ENCODE data around the gene GRK6. TPM values are rescaled to one million over a fixed set of nuclear protein-coding genes. Genes with fewer than 3 reads are reported as not detected.

GRK6 gene
- total RNA-seq, 1 donor from 2014 or later: 30.1 TPM

DNA sequence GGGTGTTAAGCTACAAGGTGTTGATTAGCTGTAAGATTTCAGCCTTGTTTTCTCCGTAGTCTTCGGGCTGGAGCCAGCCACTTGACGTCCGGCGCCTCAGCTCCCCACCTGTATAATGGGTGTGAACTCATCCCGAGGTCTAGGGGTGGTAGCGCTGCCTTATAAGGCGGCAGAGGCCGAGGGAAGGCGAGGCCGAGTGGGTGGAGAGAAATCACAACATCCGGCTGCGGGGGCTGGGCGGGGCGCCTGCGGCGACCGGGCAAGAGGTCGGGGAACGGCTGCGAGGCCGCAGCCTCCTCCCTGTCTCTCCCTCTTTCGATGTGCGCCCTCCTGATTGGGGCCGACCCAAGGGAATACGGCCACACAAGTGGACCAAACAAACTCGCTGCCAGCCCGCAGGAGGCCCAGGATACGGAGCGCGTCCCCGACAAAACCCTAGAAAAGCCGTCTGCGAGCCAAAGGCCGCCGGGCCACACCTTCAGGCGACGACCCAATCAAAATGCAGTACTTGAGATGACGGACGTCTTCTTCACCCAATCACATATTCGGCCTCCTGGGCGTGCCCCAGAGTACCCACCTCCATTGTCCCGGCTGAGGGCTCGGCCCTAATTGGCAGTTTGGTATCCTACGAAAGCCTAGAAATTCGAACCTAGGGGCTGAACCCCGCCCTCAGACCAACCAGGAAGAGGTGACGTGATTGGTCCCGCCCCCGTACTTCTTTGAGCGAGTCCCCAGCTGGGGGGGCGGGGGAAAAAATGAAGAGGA lies 493 bp upstream of the GRK6 start:
- DNase-seq (ENCODE audit: low spot score): peak; percentile 99

DNA sequence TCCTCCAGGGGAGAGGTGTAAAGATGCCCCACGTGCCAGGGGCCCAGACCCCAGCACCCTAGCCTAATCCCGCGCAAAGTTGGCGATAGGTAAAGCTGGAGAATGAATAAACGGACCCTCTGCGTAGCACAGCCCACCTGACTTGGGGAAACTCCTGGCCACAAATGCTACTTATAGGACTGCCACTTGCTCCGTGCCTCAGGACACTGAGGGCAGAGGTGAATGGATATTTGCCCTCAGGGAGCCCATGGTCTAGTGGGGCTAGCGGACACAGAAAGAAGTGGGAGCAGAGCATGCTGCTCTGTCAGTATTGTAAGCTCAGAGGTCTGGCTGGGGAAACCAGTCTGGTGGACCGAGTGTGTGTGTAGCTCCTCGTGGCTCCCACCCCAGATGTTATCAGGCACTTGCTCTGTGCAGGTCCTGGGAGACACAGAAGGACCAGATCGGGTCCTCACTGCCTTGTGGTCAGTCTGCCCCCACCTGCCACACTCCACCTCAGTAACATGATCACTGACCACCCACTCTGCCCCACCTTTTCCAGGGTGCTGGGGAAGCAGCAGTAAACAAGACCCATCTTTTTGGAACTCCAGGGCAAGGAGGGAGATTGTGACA lies 841 bp downstream of the GRK6 start:
- no peak for DNase-seq (ENCODE audit: low spot score)

DNA sequence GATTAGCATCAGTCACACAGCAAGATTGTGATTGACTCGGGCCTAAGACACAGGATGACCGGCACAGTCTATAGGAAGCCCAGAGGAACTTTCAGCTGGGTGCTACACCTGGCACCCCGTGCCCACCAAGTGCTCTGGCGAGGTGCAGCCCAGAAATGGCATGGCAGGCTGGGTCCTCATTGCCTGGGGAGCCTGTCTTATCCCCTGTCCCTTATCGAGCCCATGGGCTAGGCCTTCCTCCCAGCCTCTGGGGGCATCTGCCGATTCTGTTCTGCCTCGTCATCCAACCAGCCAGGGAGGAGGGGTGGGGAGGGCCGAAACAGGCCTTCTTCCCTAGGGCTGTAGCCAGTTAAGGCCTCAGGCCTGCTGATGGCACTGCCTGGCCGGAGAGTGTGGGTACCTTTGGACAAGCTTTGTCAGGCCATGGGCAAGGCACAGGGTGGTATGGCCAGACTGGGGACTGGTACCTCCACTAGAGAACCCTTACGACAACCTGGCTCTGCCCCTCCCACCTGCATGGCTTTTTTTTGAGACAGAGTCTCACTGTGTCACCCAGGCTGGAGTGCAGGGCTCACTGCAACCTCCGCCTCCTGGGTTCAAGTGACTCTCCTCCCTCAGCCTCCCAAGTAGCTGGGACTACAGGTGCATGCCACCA lies 1.6 kb downstream of the GRK6 start:
- no peak for DNase-seq (ENCODE audit: low spot score)

DNA sequence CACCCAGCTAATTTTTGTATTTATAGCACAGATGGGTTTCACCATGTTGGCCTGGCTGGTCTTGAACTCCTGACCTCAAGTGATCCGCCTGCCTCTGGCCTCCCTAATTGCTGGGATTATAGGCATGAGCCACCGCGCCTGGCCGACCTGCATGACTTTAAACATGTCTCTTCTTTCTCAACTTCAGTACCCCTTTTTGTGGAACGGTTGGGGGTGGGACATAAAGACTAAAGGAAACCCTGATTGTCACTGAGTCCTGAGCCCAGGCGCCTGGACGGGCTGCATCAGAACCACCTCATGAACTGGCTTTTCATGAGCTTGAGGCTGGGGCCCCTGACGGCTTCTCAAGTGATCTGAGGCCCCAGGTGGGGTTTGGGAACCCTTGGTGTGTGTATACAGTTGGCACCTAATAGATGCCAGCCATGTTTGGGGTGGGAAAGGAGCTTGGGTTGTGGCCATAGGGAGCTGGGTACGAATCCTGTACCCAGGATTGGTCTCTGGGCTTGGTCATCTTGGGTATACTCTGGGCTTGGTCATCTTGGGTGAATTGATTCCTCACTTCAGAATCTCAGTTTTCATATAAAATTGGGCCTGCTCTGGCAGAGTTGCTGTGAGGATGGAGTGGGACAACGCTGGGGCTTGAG lies 2.2 kb downstream of the GRK6 start:
- DNase-seq (ENCODE audit: low spot score): no peak

DNA sequence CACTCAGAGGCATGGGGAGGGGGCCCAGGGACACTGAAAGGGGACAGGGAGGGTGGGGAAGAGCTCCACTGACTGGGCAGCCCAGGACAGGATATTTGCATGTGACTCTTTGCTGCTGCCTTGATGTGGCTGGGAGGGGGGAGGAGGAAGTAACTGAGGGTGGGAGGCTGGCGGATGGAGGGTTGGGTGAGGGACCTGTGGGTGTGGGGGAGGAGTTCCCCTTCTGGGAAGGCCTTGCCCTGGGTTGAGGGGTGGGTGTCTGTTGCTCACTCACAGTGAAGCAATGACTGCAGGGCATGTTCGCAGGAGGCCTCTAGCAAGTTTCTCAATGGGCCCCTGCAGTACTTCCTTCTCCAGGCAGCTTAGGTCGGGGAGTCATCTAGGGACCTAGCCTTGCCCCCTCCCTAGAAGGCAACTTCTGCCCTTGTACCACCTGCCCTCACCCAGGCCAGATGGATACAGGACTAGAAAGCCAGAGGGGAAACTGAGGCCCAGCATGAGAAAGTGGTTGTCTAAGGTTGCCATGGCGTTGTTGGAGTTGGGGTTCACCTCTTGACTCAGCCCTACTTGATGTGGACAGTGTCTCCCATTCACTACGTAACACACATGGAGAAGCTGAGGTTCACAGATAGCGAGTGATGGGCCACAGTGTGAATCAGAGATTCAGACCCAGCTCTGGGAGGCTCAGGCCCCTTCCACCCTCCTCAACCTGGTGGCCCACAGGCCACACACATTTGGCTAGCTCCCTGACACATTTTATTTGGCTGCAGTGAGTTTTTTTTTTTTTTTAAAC lies 3.0 kb downstream of the GRK6 start:
- DNase-seq (ENCODE audit: low spot score): no peak

DNA sequence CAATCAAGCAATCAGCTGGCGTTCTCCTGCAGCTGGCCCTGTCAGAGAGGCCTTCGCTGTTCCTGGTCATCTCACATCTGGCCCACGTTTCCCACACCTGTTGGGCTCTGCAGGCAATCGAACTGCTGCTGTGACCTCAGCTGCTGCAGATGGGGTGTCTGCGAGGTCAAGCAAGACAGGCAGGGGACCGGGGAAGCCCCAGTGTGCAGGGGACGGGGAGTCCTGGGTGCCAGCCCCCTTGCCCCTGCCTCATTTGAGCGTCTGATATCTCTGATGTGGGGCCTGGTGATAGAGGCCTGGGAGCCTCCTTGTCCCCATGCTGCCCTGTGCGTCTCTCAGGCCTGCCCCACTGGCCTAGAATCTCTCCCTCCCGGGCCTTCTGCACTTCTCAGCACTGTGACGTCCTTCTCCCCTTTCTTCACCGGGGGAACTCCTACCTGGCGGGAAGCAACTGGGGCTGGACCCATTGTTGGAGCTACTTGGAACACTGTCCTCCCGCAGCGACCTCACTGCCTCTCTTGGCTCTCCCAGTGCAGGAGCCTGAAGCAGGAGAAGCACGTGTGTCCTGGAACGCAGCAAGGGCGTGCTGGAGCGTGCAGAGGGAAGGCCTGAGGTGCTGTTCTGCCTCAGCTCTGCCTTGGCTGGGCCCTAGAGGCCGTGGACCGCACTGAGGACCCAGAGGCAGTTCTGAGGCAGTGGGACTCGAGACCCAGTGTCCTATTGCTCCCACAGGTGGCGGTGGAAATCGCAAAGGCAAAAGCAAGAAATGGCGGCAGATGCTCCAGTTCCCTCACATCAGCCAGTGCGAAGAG lies 3.9 kb downstream of the GRK6 start:
- DNase-seq (ENCODE audit: low spot score): no peak

DNA sequence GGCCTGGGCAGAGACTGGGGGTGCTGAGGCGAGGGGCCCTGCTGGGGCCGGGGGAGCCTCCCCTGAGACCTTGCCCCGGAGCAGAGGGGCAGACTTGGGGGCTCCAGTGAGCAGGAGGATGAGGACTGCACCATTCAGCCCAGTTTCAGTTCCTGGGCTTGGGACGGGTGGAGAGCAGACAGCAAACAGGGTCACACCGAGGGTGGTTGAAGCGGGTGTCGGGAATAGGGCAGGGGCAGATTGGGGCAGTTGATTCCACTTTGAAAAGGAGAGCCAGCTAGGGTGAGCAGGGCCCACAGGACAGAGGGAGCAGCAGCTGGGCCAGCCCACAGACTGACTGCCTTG lies 4.5 kb downstream of the GRK6 start:
- DNase-seq (ENCODE audit: low spot score): no peak

DNA sequence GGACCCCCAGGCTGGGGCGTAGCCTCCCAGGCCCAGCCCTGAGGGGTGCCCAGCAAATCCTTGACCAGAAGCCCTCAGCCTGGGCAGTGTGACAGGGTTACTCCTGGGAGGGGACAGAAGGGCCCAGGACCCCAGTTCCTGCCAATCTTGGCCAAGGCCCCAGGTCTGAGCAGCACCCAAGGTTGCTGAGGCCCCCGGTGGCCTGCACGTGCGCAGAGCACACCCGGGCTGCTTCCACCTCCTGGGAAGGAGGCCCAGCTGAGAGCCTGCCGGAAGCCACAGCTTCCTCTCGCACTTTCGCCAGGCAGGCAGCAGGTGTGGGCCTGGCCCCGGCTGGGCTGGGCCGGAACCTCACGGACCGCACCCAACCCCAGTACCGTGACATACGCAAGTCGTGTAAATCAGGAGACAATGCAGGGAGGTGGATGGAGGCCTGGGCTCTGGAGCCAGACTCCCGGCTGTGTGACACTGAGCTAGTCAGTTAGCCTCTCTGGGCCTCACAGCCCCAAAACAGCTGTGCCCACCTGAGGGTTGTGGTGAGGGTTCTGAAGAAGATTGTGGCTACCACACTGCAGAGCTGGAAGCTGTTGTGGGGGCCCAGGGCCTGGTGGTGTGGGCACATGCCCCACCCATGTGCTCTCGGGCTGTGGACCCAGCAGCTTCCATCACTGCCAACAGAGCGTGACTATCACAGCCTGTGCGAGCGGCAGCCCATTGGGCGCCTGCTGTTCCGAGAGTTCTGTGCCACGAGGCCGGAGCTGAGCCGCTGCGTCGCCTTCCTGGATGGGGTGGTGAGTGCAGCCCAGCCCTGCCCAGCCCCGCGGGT lies 5.1 kb downstream of the GRK6 start:
- DNase-seq (ENCODE audit: low spot score): no peak

DNA sequence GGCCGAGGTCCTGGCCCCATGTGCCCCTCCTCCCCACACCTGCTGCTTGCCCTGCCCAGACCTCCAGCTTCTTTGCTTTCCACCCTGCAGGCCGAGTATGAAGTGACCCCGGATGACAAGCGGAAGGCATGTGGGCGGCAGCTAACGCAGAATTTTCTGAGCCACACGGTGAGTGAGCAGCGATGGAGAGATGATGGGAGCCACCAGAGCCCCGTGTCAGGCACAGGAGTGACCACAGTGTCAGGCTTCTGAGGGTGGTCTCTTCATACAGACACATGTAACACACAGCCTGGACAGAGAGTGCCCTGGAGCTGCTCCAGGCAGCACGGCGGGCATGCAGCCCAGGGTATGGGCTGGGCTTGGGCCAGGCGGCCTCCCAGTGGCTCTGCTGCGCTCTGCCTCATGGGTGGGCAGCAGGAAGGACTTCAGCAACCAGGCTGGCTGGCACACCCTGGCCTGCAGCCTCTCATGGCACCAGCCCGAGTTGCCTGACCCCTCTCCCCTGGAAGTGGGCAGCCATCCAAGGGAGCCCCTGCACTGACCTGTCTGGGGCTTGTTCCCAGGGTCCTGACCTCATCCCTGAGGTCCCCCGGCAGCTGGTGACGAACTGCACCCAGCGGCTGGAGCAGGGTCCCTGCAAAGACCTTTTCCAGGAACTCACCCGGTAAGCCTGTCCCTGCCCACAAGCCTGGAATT lies 5.8 kb downstream of the GRK6 start:
- no peak for DNase-seq (ENCODE audit: low spot score)

DNA sequence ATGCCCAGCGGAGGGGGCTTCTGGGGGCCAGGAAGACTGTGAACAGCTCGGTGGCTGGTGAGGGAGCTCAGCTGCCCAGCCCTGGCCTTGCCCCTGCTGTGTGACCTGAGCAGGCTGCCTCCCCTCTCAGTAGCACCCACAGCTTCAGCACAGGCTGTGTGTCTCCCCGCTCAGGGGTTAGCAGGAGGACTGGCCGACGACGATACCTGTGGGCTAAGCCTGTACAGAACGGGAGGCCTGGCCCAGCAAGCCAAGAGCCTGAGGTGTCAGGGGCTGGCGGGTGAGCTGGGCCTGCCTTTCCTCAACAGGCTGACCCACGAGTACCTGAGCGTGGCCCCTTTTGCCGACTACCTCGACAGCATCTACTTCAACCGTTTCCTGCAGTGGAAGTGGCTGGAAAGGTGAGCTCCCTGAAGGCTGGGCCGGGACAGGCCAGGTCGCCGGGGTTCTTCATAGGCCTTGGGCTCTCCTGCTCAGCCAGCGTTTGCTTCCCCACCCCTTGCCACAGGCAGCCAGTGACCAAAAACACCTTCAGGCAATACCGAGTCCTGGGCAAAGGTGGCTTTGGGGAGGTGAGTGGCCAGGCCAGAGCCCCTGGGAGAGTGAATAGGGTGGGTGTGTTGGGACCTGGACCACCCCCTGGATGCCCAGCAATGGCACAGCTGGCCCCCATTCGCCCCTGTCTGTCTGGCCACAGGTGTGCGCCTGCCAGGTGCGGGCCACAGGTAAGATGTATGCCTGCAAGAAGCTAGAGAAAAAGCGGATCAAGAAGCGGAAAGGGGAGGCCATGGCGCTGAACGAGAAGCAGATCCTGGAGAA lies 6.6 kb downstream of the GRK6 start:
- DNase-seq (ENCODE audit: low spot score): no peak

DNA sequence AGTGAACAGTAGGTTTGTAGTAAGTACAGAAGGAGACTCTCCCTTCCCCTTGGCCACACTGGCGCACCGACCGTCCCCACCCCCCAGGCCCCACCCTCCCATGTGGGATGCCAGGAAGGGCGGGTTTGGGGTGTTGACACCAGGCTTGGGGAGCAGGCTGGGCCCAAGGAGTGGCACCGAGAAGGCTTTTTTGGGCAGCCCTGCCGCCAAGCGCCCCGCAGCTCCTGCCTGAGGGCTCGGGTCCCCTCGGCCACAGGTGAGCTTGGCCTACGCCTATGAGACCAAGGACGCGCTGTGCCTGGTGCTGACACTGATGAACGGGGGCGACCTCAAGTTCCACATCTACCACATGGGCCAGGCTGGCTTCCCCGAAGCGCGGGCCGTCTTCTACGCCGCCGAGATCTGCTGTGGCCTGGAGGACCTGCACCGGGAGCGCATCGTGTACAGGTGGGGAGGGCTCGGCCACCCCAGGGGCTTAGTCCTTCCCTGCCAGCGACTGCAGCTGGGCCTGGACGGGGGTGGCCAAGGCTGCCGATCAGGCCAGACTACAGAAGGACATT lies 7.3 kb downstream of the GRK6 start:
- DNase-seq (ENCODE audit: low spot score): no peak

DNA sequence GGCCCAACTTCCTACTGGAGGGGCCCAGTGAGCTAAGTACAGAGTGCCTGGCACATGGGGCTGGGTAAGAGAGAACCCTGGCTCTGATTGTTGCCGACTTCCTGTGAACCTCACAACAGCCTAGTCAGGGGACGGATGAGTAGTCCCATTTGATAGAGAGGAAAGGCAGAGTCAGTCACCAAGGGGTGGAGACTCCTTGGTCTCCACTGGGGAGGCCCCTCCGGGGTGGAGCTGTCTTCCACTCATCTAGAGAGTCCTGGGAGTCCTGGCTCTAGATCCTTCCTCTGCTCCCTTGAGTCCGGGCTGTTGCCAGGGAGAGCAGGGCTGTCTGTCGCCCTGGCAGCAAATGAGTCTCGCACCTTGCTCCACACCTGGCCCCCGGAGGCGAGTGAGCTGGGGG lies 8.0 kb downstream of the GRK6 start:
- DNase-seq (ENCODE audit: low spot score): no peak

DNA sequence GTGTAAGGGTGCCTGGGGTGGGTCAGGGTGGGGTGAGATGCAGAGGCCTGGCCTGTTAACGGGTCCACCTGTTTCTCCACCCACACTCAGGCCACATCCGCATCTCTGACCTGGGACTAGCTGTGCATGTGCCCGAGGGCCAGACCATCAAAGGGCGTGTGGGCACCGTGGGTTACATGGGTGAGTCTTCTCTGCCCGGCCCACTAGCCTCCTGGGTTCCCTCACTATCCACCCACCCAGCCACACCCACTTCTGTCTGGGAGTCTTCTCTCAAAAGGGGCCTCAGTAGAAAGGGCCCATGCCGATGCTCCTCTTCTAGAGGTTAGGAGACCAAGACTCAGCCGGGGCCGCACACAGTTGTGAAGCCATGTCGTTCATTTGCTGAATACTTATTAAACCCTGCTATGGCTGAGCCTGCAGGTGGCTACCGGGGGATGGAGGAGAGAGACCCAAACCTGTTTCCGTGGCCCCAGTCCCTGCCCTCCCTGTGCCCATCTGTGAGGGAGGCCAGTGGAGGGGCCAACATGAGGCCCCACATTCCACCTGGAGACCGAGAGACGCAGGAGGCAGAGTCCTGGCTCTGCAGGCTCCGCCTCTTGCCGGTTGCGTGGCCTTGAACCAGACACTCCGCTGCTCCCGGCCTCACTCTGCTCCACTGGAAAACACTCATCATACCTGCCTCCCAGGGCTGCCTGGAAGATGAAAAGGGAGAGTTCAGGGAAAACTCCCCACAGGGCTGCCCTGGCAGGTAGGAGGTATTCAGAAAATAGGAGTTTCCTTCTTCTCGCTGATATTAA lies 8.7 kb downstream of the GRK6 start:
- DNase-seq (ENCODE audit: low spot score): no peak

DNA sequence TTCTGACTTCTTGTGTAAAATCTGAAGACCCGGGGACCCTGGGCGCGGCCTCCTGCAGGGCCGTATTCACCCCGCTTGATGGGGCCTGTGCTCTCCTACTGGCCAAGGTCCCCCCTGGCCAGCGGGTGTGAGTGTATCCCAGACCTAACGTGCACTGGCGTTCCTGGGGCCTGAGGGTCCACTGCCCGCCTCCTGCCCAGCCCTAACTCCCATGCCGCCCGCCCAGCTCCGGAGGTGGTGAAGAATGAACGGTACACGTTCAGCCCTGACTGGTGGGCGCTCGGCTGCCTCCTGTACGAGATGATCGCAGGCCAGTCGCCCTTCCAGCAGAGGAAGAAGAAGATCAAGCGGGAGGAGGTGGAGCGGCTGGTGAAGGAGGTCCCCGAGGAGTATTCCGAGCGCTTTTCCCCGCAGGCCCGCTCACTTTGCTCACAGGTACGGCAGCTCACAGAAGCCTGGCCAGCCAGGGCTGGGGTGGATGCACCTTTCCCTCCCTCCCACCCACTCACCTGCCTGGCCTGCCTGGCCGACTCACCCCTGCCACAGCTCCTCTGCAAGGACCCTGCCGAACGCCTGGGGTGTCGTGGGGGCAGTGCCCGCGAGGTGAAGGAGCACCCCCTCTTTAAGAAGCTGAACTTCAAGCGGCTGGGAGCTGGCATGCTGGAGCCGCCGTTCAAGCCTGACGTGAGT lies 9.5 kb downstream of the GRK6 start:
- no peak for DNase-seq (ENCODE audit: low spot score)

DNA sequence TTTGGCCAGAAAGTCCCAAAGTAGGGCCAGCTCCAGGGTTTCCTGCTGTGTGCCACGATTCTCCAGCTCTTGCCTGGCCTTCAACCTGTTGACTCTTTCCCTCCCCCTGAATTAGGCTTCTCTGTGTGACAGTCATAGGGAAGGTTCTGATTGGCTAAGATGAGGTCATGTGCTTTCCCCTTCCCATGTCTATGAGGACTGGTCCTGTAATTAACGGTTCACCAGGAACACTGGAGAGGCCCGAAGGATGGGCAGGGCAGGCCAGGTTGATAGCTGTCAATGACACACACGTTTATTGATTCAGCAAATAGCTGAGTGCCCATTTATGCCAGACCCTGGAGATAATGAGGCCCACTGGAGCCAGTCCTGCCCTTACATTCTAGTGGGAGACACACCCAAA lies 11.1 kb downstream of the GRK6 start:
- DNase-seq (ENCODE audit: low spot score): no peak

DNA sequence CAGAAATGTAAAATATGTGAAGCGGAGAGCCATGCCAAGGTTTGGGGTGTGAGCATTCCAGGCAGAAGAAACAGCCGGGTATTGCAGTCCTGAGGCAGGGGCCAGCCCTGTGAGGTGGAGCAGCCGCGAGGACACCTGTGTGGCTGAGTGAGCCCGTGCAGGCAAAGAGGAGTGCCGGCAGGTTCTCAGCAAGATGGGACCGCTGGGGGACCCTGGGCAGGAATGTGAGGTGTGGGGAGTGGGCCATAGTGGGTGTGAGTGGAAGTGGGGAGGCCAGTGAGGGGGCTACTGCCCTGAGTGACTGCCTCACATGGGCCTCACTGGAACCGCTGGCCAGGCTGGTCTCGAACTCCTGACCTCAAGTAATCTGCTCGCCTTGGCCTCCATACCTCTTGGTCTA lies 12.0 kb downstream of the GRK6 start:
- no peak for DNase-seq (ENCODE audit: low spot score)
